HepG2 (cell line): Measurements from ENCODE around the gene LAG3. TPM values are rescaled to one million over a fixed set of nuclear protein-coding genes. Genes with fewer than 3 reads are reported as not detected.

ENCODE experiments used
- AKAP8 ChIP-seq: sonication (generic); formaldehyde crosslinking; IDR thresholded peaks from 2 replicates; pipeline ENCODE4 v1.5.1; 2020; ENCODE audit warnings: mild to moderate bottlenecking, missing genetic modification reagents
- EP300 ChIP-seq, 3 experiments: sonication (generic) in 1 of 3; formaldehyde crosslinking in 1 of 3; IDR thresholded peaks; 2 replicates each; pipeline versions ENCODE4 v1.5.1 to v1.6.1; 2011 to 2020; ENCODE audit warnings: low read depth in 2 of 3, low read length in 2 of 3, borderline replicate concordance in 1 of 3, improper control_type of control experiment in 1 of 3, mild to moderate bottlenecking in 1 of 3, missing genetic modification reagents in 1 of 3, moderate library complexity in 1 of 3
- NCOR1 ChIP-seq: fragments of 200-600 bp; sonication (generic); IDR thresholded peaks from 2 replicates; pipeline ENCODE4 v1.7.0; 2017; ENCODE audit warnings: antibody characterized with exemption, low read length, borderline replicate concordance
- PAXIP1 ChIP-seq: sonication (generic); formaldehyde crosslinking; conservative IDR thresholded peaks from 2 replicates; pipeline ENCODE4 v1.4.0; 2020; ENCODE audit warnings: mild to moderate bottlenecking, missing genetic modification reagents, moderate library complexity
- RFXANK ChIP-seq: IDR thresholded peaks from 2 replicates; pipeline ENCODE4 v1.6.1; 2016
- SP5 ChIP-seq: IDR thresholded peaks from 2 replicates; pipeline ENCODE4 v1.6.1; 2016; ENCODE audit warnings: low read depth, borderline replicate concordance
- ZNF331 ChIP-seq: sonication (generic); formaldehyde crosslinking; IDR thresholded peaks from 2 replicates; pipeline ENCODE4 v1.4.0; 2020; ENCODE audit warnings: missing genetic modification reagents
- ZNF562 ChIP-seq: sonication (generic); formaldehyde crosslinking; IDR thresholded peaks from 2 replicates; pipeline ENCODE4 v1.8.0; 2022; ENCODE audit warnings: missing genetic modification reagents, borderline replicate concordance
- ZNF580 ChIP-seq: IDR thresholded peaks from 2 replicates; pipeline ENCODE4 v1.6.1; 2016; ENCODE audit warnings: low read depth, borderline replicate concordance
- ZNF678 ChIP-seq: sonication (generic); formaldehyde crosslinking; IDR thresholded peaks from 2 replicates; pipeline ENCODE4 v1.4.0; 2020; ENCODE audit warnings: mild to moderate bottlenecking, missing genetic modification reagents
- polyA plus RNA-seq, 8 experiments: library from polyadenylated mRNA; depleted of rRNA in 3 of 8; stranded (reverse) in 7 of 8; unstranded in 1 of 8; fragments of >200 nt; fragmentation: Illumina TruSeq in 4 of 8; extraction: Trizol in 4 of 8; gene quantifications; 2 replicates each; pipeline versions ENCODE4 v1.2.1 to v1.2.3, GENCODE V29; 2011 to 2016; ENCODE audit warnings: low read depth in 4 of 8, missing spikeins in 1 of 8, mixed read lengths in 1 of 8; ENCODE audit not compliant: insufficient read depth in 1 of 8
- total RNA-seq, 5 experiments: library from RNA; depleted of rRNA; stranded (reverse); fragments of >200 nt; fragmentation: Illumina TruSeq; extraction: Trizol; gene quantifications; 2 replicates each; pipeline ENCODE4 v1.2.3, GENCODE V29; 2016; ENCODE audit warnings: low read depth in 1 of 5
- TF ChIP-seq, protein P1 (sequence below): fragments of 450-650 bp; IDR thresholded peaks from 2 replicates; pipeline ENCODE4 v1.6.1; 2016
- TF ChIP-seq, protein P2 (sequence below): sonication (generic); formaldehyde crosslinking; IDR thresholded peaks from 2 replicates; pipeline ENCODE4 v1.4.0; 2020; ENCODE audit warnings: mild to moderate bottlenecking, missing genetic modification reagents
- TF ChIP-seq, protein P3 (sequence below), 2 experiments: fragments of 450-650 bp in 1 of 2; sonication (generic) in 1 of 2; formaldehyde crosslinking; IDR thresholded peaks; 2 replicates each; pipeline versions ENCODE4 v1.5.0 to v1.8.0; 2020 to 2022; ENCODE audit warnings: mild to moderate bottlenecking in 1 of 2, missing genetic modification reagents in 1 of 2
- TF ChIP-seq, protein P4 (sequence below): sonication (generic); formaldehyde crosslinking; conservative IDR thresholded peaks from 2 replicates; pipeline ENCODE4 v1.8.0; 2022; ENCODE audit warnings: mild to moderate bottlenecking, moderate library complexity, missing genetic modification reagents

Gene LAG3
- total and polyA plus RNA-seq, 2 of the 13 experiments (the other 11 are each of a cell fraction or from before 2014, with no cell fraction given) = 0.11 to 0.26 TPM

DNA sequence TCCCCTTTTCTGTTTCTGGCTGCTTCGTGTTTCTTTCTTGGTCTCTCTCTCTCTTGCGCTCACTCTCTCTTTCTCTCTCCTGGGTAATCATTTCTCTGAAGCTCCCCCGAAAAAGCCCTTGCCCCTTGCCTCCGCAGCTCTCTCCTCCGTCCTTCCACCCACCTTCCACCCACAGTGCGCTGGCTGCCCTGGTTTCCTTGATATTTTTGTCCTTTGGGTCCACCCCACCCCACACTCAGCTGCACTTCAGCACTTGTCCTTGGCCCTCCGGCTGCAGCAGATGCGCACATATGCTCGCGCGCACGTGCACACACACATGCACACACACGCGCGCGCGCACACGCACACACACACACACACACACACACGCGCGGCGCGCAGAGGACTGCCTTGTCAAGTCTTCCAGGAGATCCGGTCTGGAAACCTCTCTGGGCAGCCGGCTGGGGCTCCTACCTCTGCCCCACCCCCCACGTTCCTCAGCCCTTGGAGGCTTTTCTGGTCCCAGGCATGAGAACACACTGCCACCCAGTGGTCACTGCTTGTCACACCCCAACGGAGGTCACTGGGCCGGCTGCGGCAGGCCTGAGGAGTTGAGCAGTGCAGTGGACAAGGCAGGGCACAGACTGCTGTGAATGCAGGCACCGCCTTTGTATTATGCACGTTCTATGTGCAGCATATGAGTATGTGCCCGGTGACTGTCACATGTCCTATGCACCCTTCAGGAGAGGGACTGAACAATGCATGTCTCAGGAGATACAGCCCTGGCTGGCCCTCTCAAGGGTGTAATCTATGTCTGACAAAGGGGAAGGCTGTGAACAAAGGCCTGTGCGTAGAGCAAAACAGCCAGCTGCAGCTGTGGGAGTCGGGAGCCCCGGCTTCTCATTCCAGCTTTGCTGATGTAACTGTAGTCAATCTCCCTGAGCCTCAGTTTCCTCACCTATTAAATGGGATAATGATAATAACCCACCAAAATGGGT is 6.5 kb downstream of the LAG3 start (continued):
- TF ChIP-seq, protein P1, sequence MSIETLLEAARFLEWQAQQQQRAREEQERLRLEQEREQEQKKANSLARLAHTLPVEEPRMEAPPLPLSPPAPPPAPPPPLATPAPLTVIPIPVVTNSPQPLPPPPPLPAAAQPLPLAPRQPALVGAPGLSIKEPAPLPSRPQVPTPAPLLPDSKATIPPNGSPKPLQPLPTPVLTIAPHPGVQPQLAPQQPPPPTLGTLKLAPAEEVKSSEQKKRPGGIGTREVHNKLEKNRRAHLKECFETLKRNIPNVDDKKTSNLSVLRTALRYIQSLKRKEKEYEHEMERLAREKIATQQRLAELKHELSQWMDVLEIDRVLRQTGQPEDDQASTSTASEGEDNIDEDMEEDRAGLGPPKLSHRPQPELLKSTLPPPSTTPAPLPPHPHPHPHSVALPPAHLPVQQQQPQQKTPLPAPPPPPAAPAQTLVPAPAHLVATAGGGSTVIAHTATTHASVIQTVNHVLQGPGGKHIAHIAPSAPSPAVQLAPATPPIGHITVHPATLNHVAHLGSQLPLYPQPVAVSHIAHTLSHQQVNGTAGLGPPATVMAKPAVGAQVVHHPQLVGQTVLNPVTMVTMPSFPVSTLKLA = peak; percentile 84
- peak in 1 of 2 experiments; percentile 41; a peak in 2 of 4 replicates for TF ChIP-seq EP300 (IDR thresholded peaks at IDR 0.05; ENCODE audit: low read depth in 2 of 2, low read length in 2 of 2)
- TF ChIP-seq EP300 (CRISPR knock-in tag; IDR thresholded peaks at IDR 0.05; ENCODE audit: borderline replicate concordance) = peak; percentile 53; the same call in 1 of the 2 replicates
- TF ChIP-seq AKAP8 (CRISPR knock-in tag) = peak; percentile 86
- peak; percentile 76 for TF ChIP-seq PAXIP1 (CRISPR knock-in tag)
- peak; percentile 86; the same call in 1 of the 2 replicates for TF ChIP-seq ZNF580
- TF ChIP-seq ZNF562 (CRISPR knock-in tag) = no peak
- TF ChIP-seq ZNF331 (CRISPR knock-in tag) = peak; percentile 53
- TF ChIP-seq, protein P2, sequence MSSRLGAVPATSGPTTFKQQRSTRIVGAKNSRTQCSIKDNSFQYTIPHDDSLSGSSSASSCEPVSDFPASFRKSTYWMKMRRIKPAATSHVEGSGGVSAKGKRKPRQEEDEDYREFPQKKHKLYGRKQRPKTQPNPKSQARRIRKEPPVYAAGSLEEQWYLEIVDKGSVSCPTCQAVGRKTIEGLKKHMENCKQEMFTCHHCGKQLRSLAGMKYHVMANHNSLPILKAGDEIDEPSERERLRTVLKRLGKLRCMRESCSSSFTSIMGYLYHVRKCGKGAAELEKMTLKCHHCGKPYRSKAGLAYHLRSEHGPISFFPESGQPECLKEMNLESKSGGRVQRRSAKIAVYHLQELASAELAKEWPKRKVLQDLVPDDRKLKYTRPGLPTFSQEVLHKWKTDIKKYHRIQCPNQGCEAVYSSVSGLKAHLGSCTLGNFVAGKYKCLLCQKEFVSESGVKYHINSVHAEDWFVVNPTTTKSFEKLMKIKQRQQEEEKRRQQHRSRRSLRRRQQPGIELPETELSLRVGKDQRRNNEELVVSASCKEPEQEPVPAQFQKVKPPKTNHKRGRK (CRISPR knock-in tag) = peak; percentile 84
- TF ChIP-seq SP5 (CRISPR knock-in tag) = peak; percentile 66
- 0 out of 2 replicates have a peak, but pooled peaks have one; percentile 25 for TF ChIP-seq NCOR1
- 0 out of 2 replicates have a peak, but pooled peaks have one; percentile 67 for TF ChIP-seq RFXANK (CRISPR knock-in tag)
- no peak for TF ChIP-seq ZNF678 (CRISPR knock-in tag)
- TF ChIP-seq, protein P3, sequence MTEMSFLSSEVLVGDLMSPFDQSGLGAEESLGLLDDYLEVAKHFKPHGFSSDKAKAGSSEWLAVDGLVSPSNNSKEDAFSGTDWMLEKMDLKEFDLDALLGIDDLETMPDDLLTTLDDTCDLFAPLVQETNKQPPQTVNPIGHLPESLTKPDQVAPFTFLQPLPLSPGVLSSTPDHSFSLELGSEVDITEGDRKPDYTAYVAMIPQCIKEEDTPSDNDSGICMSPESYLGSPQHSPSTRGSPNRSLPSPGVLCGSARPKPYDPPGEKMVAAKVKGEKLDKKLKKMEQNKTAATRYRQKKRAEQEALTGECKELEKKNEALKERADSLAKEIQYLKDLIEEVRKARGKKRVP (CRISPR knock-in tag; IDR thresholded peaks at IDR 0.05) = 0 out of 4 replicates have a peak, but pooled peaks of 1 of the 2 experiments have one; percentile 52
- TF ChIP-seq, protein P4, sequence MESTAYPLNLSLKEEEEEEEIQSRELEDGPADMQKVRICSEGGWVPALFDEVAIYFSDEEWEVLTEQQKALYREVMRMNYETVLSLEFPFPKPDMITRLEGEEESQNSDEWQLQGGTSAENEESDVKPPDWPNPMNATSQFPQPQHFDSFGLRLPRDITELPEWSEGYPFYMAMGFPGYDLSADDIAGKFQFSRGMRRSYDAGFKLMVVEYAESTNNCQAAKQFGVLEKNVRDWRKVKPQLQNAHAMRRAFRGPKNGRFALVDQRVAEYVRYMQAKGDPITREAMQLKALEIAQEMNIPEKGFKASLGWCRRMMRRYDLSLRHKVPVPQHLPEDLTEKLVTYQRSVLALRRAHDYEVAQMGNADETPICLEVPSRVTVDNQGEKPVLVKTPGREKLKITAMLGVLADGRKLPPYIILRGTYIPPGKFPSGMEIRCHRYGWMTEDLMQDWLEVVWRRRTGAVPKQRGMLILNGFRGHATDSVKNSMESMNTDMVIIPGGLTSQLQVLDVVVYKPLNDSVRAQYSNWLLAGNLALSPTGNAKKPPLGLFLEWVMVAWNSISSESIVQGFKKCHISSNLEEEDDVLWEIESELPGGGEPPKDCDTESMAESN (CRISPR knock-in tag) = peak; percentile 49; the same call in 1 of the 2 replicates
